ENCODE measurements around the gene CIB1.

CIB1 gene

DNA sequence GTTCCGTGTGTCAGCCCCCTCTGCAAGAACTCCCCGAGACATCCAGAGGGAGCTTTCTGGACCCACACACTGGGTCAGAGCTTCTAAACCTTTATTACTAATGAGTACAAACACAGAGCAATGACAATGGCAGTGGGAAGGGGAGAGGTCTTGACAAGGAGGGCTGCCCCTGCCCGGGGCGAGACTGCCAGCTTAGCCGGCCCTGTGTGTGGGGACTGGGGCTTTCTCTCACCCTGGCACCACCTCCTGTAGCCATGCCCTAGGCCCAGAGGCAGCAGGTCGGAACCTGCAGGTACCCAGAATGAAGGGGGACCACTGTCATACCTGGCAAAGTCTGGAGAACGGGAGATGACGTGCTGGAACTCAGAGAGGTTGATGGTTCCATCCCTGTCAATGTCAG, 3.1 kb downstream of the CIB1 start:
- FAIRE-seq (no peak), DNase-seq (ENCODE audit: insufficient read length, low spot score) (no peak)
- no peak for TF ChIP-seq POLR2AphosphoS5 (IDR thresholded peaks at IDR 0.05; ENCODE audit: low read depth, low read length)
- TF ChIP-seq PAX5 (IDR thresholded peaks at IDR 0.05; ENCODE audit: insufficient read depth, low read length, severe bottlenecking), result no peak
- TF ChIP-seq POU2F2 (IDR thresholded peaks at IDR 0.05; ENCODE audit: low read depth, low read length), result 0 out of 2 replicates have a peak, but pooled peaks have one; percentile 15

DNA sequence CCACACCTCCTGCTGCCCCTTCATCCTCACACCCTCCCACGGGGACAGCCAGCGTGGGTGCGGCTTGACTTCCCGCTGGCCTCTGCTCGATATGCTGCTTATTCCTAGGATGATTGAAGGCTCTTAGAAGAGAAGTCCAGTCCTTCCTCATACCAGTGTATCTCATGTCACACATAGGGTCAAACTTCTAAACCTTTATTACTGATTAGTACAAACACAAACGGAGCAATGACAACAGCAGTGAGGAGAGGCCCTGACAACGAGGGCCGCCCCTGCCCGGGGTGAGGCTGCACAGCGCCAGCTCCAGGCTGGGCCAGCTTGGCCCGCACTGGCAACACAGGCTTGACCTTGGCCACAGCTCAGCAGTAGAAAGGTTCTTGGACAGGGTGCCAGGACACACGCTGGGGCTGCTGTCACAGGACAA, 3.7 kb downstream of the CIB1 start:
- DNase-seq (ENCODE audit: insufficient read length, low spot score), result no peak
- no peak for FAIRE-seq
- TF ChIP-seq SPI1 (IDR thresholded peaks at IDR 0.05; ENCODE audit: low read depth, low read length) (no peak), TAF1 (IDR thresholded peaks at IDR 0.05; ENCODE audit: low read depth, low read length) (no peak), POLR2AphosphoS5 (IDR thresholded peaks at IDR 0.05; ENCODE audit: low read depth, low read length) (no peak), POLR2A (IDR thresholded peaks at IDR 0.05; ENCODE audit: low read depth, low read length) (no peak), PAX5 (IDR thresholded peaks at IDR 0.05; ENCODE audit: insufficient read depth, low read length, severe bottlenecking) (no peak), POU2F2 (IDR thresholded peaks at IDR 0.05; ENCODE audit: low read depth, low read length) (no peak)

- no peak for TF ChIP-seq POU2F2 (IDR thresholded peaks at IDR 0.05; ENCODE audit: low read depth, low read length)
- no peak for TF ChIP-seq SPI1 (IDR thresholded peaks at IDR 0.05; ENCODE audit: low read depth, low read length)
- TF ChIP-seq TAF1 (IDR thresholded peaks at IDR 0.05; ENCODE audit: low read depth, low read length), result no peak
- no peak for TF ChIP-seq POLR2AphosphoS5 (IDR thresholded peaks at IDR 0.05; ENCODE audit: low read depth, low read length)
- no peak for TF ChIP-seq PAX5 (IDR thresholded peaks at IDR 0.05; ENCODE audit: insufficient read depth, low read length, severe bottlenecking)
- TF ChIP-seq POLR2A (IDR thresholded peaks at IDR 0.05; ENCODE audit: low read depth, low read length), result no peak; the same call in 1 of the 2 replicates
- no peak for FAIRE-seq
- DNase-seq (ENCODE audit: insufficient read length, low spot score), result no peak
These were observed 4.8 kb downstream of the CIB1 start for GRCh38 chr15:90228960-90229359.

DNA sequence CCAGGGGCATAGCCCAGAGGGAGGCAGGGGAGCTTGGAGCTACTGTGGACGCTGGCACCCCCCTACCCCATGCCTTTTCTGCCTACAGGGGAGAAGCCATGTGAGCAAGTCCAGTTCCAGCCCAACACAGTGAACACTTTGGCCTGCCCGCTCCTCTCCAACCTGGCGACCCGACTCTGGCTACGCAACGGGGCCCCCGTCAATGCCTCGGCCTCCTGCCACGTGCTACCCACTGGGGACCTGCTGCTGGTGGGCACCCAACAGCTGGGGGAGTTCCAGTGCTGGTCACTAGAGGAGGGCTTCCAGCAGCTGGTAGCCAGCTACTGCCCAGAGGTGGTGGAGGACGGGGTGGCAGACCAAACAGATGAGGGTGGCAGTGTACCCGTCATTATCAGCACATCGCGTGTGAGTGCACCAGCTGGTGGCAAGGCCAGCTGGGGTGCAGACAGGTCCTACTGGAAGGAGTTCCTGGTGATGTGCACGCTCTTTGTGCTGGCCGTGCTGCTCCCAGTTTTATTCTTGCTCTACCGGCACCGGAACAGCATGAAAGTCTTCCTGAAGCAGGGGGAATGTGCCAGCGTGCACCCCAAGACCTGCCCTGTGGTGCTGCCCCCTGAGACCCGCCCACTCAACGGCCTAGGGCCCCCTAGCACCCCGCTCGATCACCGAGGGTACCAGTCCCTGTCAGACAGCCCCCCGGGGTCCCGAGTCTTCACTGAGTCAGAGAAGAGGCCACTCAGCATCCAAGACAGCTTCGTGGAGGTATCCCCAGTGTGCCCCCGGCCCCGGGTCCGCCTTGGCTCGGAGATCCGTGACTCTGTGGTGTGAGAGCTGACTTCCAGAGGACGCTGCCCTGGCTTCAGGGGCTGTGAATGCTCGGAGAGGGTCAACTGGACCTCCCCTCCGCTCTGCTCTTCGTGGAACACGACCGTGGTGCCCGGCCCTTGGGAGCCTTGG, 5.6 kb downstream of the CIB1 start:
- TF ChIP-seq POLR2A (IDR thresholded peaks at IDR 0.05; ENCODE audit: low read depth, low read length) (no peak), SPI1 (IDR thresholded peaks at IDR 0.05; ENCODE audit: low read depth, low read length) (no peak), POLR2AphosphoS5 (IDR thresholded peaks at IDR 0.05; ENCODE audit: low read depth, low read length) (no peak), POU2F2 (IDR thresholded peaks at IDR 0.05; ENCODE audit: low read depth, low read length) (no peak), TAF1 (IDR thresholded peaks at IDR 0.05; ENCODE audit: low read depth, low read length) (no peak), PAX5 (IDR thresholded peaks at IDR 0.05; ENCODE audit: insufficient read depth, low read length, severe bottlenecking) (no peak)
- FAIRE-seq, result no peak
- DNase-seq (ENCODE audit: insufficient read length, low spot score), result no peak

GRCh38 chr15:90227336-90227735, 6.4 kb downstream of the CIB1 start:
- no peak for DNase-seq (ENCODE audit: insufficient read length, low spot score)
- FAIRE-seq, result no peak
- TF ChIP-seq POLR2AphosphoS5 (IDR thresholded peaks at IDR 0.05; ENCODE audit: low read depth, low read length) (no peak), PAX5 (IDR thresholded peaks at IDR 0.05; ENCODE audit: insufficient read depth, low read length, severe bottlenecking) (no peak), TAF1 (IDR thresholded peaks at IDR 0.05; ENCODE audit: low read depth, low read length) (no peak), POLR2A (IDR thresholded peaks at IDR 0.05; ENCODE audit: low read depth, low read length) (no peak), POU2F2 (IDR thresholded peaks at IDR 0.05; ENCODE audit: low read depth, low read length) (no peak), SPI1 (IDR thresholded peaks at IDR 0.05; ENCODE audit: low read depth, low read length) (no peak)

- no peak for TF ChIP-seq PAX5 (IDR thresholded peaks at IDR 0.05; ENCODE audit: insufficient read depth, low read length, severe bottlenecking)
- no peak for TF ChIP-seq POLR2AphosphoS5 (IDR thresholded peaks at IDR 0.05; ENCODE audit: low read depth, low read length)
- TF ChIP-seq TAF1 (IDR thresholded peaks at IDR 0.05; ENCODE audit: low read depth, low read length), result no peak
- no peak for TF ChIP-seq POU2F2 (IDR thresholded peaks at IDR 0.05; ENCODE audit: low read depth, low read length)
- no peak for TF ChIP-seq POLR2A (IDR thresholded peaks at IDR 0.05; ENCODE audit: low read depth, low read length)
- TF ChIP-seq SPI1 (IDR thresholded peaks at IDR 0.05; ENCODE audit: low read depth, low read length), result no peak
- FAIRE-seq (no peak), DNase-seq (ENCODE audit: insufficient read length, low spot score) (no peak)
These were observed 8.1 kb downstream of the CIB1 start for GRCh38 chr15:90225504-90226234.

DNA sequence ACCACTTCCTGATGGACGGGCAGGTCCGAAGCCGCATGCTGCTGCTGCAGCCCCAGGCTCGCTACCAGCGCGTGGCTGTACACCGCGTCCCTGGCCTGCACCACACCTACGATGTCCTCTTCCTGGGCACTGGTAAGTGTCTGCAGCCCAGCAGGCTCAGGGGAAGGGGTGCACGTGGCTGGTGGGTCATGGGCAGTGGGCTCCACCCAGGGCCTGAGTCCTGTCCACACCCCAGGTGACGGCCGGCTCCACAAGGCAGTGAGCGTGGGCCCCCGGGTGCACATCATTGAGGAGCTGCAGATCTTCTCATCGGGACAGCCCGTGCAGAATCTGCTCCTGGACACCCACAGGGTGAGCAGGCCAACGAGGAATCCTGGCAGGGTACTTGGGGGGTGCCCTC, 8.7 kb downstream of the CIB1 start:
- DNase-seq (ENCODE audit: insufficient read length, low spot score) (no peak), FAIRE-seq (no peak)
- TF ChIP-seq TAF1 (IDR thresholded peaks at IDR 0.05; ENCODE audit: low read depth, low read length), result no peak
- TF ChIP-seq PAX5 (IDR thresholded peaks at IDR 0.05; ENCODE audit: insufficient read depth, low read length, severe bottlenecking), result no peak

GRCh38 chr15:90223441-90224165, 10.1 kb downstream of the CIB1 start:
- DNase-seq (ENCODE audit: insufficient read length, low spot score) (no peak), FAIRE-seq (no peak)
- no peak for TF ChIP-seq SPI1 (IDR thresholded peaks at IDR 0.05; ENCODE audit: low read depth, low read length)

DNA sequence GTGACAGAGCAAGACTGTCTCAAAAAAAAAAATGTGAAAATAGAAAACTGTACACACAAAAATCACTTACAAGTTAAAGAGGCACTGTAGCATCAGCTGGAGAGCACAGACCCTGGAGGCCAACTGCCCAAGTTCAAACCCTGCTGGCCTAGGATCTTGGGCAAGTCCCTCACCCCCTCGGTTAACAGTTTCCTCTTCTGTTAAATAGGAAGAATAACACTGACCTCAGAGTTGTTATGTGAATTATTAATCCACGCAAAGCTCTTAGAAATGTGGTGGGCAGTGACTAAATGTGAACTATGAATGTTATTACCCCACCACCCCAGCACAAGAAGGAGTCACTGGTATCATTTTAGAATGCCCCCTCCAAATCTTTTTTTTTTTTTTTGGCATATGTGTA, 11.2 kb downstream of the CIB1 start:
- FAIRE-seq (no peak), DNase-seq (ENCODE audit: insufficient read length, low spot score) (no peak)
- TF ChIP-seq POLR2A (IDR thresholded peaks at IDR 0.05; ENCODE audit: low read depth, low read length), result no peak
- no peak for TF ChIP-seq POU2F2 (IDR thresholded peaks at IDR 0.05; ENCODE audit: low read depth, low read length)
- TF ChIP-seq PAX5 (IDR thresholded peaks at IDR 0.05; ENCODE audit: insufficient read depth, low read length, severe bottlenecking), result no peak
- TF ChIP-seq SPI1 (IDR thresholded peaks at IDR 0.05; ENCODE audit: low read depth, low read length), result no peak
- no peak for TF ChIP-seq TAF1 (IDR thresholded peaks at IDR 0.05; ENCODE audit: low read depth, low read length)
- TF ChIP-seq POLR2AphosphoS5 (IDR thresholded peaks at IDR 0.05; ENCODE audit: low read depth, low read length), result no peak

Data from GM12891 (cell line).